Measurements from ENCODE around the gene CGN.

DNA sequence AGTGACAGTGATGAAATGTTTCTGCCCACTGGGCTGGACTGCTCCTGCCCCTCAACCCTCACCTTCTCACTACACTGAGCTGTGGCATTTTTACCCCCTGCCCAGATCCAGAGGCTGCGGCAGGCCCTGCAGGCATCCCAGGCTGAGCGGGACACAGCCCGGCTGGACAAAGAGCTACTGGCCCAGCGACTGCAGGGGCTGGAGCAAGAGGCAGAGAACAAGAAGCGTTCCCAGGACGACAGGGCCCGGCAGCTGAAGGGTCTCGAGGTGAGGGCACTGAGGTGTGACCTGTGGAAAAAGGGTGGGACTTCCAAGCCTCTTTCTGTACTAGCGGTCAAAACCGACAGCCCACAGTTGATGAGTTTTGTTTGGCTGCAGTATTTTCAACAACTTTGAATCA, 22.7 kb downstream of the CGN start:
- TF ChIP-seq, protein P1, sequence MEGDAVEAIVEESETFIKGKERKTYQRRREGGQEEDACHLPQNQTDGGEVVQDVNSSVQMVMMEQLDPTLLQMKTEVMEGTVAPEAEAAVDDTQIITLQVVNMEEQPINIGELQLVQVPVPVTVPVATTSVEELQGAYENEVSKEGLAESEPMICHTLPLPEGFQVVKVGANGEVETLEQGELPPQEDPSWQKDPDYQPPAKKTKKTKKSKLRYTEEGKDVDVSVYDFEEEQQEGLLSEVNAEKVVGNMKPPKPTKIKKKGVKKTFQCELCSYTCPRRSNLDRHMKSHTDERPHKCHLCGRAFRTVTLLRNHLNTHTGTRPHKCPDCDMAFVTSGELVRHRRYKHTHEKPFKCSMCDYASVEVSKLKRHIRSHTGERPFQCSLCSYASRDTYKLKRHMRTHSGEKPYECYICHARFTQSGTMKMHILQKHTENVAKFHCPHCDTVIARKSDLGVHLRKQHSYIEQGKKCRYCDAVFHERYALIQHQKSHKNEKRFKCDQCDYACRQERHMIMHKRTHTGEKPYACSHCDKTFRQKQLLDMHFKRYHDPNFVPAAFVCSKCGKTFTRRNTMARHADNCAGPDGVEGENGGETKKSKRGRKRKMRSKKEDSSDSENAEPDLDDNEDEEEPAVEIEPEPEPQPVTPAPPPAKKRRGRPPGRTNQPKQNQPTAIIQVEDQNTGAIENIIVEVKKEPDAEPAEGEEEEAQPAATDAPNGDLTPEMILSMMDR (IDR thresholded peaks at IDR 0.05) = no peak
- TF ChIP-seq POLR2A (IDR thresholded peaks at IDR 0.05) = no peak
